Measurements from ENCODE around the gene CZIB.

Gene CZIB

GRCh38 chr1:53262000-53262399 is 41.6 kb upstream of the CZIB start:
- no peak for TF ChIP-seq CTCF (IDR thresholded peaks at IDR 0.05; ENCODE audit: borderline replicate concordance, control extremely low read depth, extremely low read depth, insufficient read depth, missing control alignments)
- DNase-seq (ENCODE audit: low spot score) = no peak
- in situ Hi-C loops (cut with MboI; ENCODE audit: low sequenced_read_pairs, unreplicated experiment) = no loop called here

- TF ChIP-seq CTCF (IDR thresholded peaks at IDR 0.05; ENCODE audit: borderline replicate concordance, control extremely low read depth, extremely low read depth, insufficient read depth, missing control alignments) = no peak
- in situ Hi-C loops (cut with MboI; ENCODE audit: low sequenced_read_pairs, unreplicated experiment) = no loop called here
- DNase-seq (ENCODE audit: low spot score) = no peak
Measured at GRCh38 chr1:53260631-53261247, 40.3 kb upstream of the CZIB start.

- no peak for DNase-seq (ENCODE audit: low spot score)
- in situ Hi-C loops (cut with MboI; ENCODE audit: low sequenced_read_pairs, unreplicated experiment) = no loop called here
- no peak for TF ChIP-seq CTCF (IDR thresholded peaks at IDR 0.05; ENCODE audit: borderline replicate concordance, control extremely low read depth, extremely low read depth, insufficient read depth, missing control alignments)
Measured at GRCh38 chr1:53259932-53260331, 39.5 kb upstream of the CZIB start.

GRCh38 chr1:53258216-53258615 is 37.8 kb upstream of the CZIB start:
- in situ Hi-C loops (cut with MboI; ENCODE audit: low sequenced_read_pairs, unreplicated experiment) = no loop called here

GRCh38 chr1:53257454-53258081 is 37.1 kb upstream of the CZIB start:
- DNase-seq (ENCODE audit: low spot score) = no peak
- TF ChIP-seq CTCF (IDR thresholded peaks at IDR 0.05; ENCODE audit: borderline replicate concordance, control extremely low read depth, extremely low read depth, insufficient read depth, missing control alignments) = no peak
- in situ Hi-C loops (cut with MboI; ENCODE audit: low sequenced_read_pairs, unreplicated experiment) = no loop called here

More at GRCh38 chr1:53258216-53258615, 37.8 kb upstream of the CZIB start:
- no peak for DNase-seq (ENCODE audit: low spot score)
- no peak for TF ChIP-seq CTCF (IDR thresholded peaks at IDR 0.05; ENCODE audit: borderline replicate concordance, control extremely low read depth, extremely low read depth, insufficient read depth, missing control alignments)

GRCh38 chr1:53256511-53257453 is 36.3 kb upstream of the CZIB start:
- in situ Hi-C loops (cut with MboI; ENCODE audit: low sequenced_read_pairs, unreplicated experiment) = no loop called here
- no peak for DNase-seq (ENCODE audit: low spot score)
- TF ChIP-seq CTCF (IDR thresholded peaks at IDR 0.05; ENCODE audit: borderline replicate concordance, control extremely low read depth, extremely low read depth, insufficient read depth, missing control alignments) = no peak
